GM18502 (cell line): Measurements from ENCODE around the gene ESPN.

Experiments used
- ATAC-seq: cut with Tn5 transposase; IDR thresholded peaks from one replicate; pipeline ENCODE4 v1.9.1; 2021; ENCODE audit warnings: mild to moderate bottlenecking; ENCODE audit not compliant: unreplicated experiment, poor library complexity

Gene ESPN

GRCh38 chr1:6475381-6476133 is 51.0 kb downstream of the ESPN start:
- no peak for ATAC-seq

GRCh38 chr1:6476483-6476882 is 51.9 kb downstream of the ESPN start:
- ATAC-seq, result no peak

DNA sequence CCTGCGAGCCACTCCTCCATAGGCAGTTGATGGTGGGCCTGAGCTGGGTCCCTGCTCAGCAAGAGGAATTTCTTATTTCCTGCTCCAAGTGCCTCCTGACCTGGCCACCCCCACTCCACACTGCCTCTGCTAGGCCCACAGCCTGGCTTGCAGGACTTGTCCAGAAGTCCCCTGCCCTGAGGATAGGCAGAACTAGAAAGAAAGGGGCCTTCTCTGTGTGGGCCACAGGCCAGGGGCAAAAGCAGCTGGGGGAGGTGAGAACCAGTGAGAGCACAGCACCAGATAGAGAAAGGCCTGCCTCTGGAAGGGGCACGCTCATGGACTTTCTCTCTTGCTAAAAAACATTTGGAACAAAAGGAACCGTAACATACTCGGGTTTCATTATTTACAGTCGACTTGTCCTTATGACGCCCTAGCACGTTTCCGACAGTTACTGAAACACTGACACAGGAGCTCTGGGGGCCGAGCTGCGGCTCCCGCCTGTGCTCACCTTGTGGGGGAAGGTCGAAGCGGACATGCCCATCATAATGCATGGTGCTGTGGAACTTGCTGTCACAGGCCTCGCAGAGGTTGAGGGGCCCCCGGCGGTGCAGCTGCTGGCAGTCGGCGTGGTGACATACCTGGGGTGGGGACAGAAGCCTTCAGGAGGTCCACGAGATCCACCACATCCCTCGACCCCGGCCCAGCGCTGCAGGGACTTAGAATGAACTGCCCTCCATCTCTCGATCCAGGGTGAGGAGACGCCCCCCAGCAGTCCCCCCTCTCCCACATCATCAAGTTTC is 52.7 kb downstream of the ESPN start:
- ATAC-seq, result no peak

GRCh38 chr1:6481820-6482219 is 57.2 kb downstream of the ESPN start:
- no peak for ATAC-seq

DNA sequence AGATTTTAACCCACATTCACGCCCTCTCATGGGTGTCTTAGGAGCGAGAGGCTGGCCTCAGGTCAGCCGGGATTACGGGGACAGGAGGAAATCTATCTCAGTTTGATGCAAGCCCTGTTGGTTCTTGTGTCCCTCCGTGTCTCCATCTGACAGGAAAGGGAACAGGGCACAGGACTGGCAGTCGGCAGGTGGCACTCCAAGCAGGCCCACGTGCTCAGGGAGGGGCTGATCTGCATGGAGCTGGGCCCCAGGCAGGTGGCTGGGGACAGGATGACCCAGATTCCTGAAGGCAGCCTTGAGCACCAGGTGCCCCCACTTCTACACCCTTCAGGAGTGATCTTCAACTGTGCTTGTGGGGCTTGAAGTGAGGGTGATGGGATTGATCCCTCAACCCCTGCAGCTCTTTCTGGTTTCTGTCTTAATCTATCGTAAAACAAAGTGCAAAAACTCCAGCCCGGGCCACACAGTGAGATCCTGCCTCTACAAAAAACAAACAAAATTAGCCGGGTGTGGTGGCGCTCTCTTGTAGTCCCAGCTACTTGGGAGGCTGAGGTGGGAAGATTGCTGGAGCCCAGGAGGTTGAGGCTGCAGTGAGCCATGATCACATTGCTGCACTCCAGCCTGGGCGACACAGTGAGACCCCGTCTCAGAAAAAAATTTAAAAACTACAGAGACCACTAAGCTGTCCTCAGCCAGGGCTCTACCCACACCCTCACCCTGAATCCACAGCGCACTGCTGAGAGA is 58.6 kb downstream of the ESPN start:
- no peak for ATAC-seq

DNA sequence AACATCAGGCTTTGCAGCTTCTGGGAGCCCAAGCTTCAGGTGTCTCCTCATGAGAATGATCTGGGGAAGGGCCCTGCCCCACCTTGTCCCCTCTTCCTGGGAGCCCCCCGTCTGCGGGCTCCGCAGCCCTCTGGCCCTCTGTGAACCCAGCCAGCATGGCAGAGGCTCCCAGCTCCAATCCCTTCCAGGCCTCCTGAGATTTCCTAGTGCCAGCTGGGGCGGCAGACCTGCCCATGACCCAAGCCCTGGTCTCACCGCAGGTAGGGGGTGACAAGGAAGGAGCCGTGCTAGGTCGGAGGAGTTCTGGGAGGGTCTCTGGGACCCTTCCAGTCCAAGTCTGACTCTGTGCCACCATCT is 59.2 kb downstream of the ESPN start:
- no peak for ATAC-seq

- ATAC-seq, result no peak
Observed at GRCh38 chr1:6484826-6485167, 60.2 kb downstream of the ESPN start.

DNA sequence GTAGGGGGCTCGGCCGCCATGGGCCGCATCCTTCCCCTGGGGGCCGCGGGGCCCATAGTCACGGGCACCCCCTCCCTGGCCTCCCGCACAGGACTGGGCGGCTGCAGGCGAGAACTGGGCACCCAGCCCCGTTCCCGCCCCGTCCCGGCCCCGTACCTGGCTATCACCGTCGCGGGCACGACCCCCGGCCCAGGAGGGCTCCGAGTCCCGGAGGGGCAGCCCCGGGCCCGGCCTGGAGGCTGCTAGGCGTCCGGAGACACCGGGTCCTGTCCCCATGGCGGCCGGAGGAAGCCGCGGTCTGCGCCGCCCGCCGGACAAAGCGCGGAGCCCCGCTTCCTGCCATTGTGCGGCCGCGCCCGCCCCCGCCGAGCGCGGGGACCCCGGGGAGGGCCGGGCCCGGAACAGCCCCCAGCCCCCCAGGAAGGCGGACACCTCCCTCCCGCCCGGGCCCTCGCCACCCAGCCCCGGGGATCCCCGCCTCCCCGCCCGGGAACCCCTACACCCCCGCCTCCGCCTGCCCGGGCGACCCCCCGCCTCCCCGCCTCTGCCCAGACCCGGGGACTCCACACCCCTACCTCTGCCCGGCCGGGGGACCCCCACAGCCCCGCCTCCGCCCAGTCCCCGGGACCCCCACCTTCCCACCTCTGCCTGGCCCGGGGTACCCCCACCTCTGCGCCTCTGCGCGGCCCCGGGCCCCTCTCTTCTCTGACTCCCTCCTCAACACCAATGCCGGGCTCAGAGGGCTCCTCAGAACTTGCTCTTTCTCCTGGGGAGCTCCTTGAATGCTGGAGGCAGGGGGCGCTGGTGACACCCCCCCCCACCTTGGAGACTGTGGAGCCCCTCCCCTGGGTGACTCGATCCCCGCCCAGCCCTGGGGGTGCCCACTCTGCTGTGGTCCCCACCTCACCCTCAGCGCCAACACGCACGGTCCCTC is 60.9 kb downstream of the ESPN start:
- ATAC-seq, result no peak

DNA sequence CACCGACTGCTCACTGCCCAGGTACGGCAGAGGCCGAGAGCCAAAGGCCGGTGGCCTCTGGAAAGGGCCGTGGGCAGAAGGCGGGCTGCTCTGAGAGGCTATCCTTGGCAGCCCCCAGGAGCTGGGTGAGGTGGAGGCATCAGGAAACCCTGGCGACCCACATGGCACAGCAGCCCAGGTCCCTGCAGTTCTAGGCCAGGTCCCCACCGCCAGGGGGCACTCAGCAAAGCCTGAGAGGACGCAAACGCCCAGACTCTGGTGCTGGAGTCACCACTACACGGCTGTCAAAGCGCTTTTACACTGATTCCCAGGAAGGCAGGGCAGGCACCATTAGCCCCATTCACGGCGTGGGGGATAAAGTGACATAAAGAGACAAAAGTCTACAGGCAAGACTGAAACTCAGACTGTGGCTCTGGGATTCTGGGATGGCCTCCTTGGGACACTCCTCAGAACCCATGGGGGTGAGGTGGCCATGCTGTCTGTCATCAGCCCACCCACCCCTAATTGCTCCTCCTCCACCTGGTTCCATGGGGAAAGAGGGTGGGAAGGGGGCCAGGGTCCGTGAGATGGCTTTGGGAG is 61.9 kb downstream of the ESPN start:
- peak; percentile 50 for ATAC-seq

GRCh38 chr1:6487804-6488484 is 63.4 kb downstream of the ESPN start:
- ATAC-seq, result no peak

- ATAC-seq, result no peak
Observed at GRCh38 chr1:6488602-6489382, 64.2 kb downstream of the ESPN start.

DNA sequence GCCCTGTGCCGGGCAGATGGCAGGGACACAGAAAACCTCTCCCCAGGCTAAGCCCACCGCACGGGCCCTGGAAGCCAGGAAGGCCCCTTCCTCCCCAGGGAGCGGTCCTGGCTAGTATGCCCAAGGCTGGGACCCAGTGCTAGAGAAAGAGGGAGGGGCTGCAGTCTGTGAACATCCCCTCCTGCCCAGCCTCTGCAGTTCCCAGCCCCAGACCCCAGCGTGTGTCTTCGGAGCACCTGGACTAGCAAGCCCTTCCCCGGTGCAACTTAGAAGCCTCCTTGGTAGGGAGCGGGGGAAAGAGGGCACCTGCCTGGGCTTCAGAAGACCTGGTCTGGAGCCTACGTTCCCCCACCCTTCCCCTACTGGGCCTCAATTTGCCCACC is 64.8 kb downstream of the ESPN start:
- no peak for ATAC-seq

- ATAC-seq, result peak; percentile 59
Observed at GRCh38 chr1:6489799-6490180, 65.2 kb downstream of the ESPN start.

DNA sequence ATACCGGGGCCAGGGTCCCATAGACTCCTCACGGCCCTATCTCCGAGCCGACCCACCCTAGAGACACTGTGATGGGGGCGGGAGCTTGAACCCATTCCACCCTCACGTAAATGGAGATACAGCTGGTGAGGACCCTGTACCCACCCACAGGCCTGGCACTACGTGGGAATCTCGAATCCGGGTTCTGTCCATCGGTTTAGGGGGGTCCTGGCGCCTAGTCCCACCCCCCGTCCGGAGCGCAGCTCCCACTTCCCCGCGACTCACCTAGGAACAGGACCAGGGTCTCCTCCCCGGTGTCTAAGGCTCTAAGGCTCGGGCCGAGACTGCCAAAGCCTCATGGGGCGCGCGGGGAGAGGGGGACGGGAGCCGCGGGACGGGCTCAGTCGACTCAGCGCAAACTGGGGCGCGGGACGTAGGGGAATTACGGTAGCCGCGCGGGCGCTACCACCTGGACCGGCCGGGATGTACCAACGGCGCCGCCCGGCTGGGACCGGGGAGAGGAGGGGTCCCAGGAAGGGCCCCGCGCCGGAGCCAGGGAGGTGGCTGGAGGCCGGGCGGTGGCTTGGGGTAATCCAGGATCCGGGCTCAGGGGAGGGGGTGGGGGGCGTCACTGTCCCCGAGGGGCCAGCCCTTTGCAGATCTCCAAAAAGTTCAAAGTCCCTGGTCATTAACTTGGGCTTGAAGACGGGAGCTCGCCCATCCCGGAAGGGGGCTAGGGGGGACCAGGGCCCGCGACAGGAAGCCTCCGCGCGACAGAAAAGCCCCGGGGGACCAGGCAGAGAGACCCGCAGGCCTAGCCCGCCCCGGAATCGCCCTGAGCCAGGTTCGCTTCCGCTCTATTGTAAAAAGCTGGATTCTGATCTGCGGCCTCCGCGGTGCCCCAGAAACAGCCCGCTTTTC is 65.9 kb downstream of the ESPN start:
- peak; percentile 56 for ATAC-seq

DNA sequence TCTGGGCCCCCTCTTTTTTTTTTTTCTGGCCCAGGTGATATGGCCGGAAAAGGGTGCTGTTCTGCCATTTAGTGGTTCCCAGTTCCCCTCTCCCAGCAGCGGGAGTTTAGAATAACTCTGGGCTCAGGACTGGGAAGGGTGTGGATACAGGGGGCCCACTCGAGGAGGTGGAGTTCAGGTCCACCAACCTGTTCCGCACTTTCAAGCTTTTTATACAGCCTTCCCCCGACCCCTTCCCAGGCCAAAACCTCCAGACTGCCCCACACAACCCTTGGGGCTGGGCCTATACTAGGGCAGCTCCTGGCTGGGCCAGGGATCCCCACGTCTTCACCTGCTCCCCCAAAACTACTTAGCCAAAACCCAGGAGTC is 66.5 kb downstream of the ESPN start:
- no peak for ATAC-seq

- no peak for ATAC-seq
Observed at GRCh38 chr1:6491480-6491962, 66.9 kb downstream of the ESPN start, which contains the start of gene PLEKHG5. PLEKHG5 (minus strand) TSS chr1:6491667; CDS start chr1:6477571, 14,096 bp downstream.

GRCh38 chr1:6491966-6492365 is 67.4 kb downstream of the ESPN start:
- no peak for ATAC-seq
